K562 (cell line): ENCODE measurements around the gene SPTLC2. TPM values are rescaled to one million over a fixed set of nuclear protein-coding genes. Genes with fewer than 3 reads are reported as not detected.

Experiments
- ATAC-seq: fragments of 200-7000 bp; cut with Tn5 transposase; 3 replicates; pipeline ENCODE4 v1.9.1; 2020; ENCODE audit warnings: moderate library complexity
- BruUV-seq: library from RNA; stranded (reverse); fragments of 400-500 nt; replicated peaks from 2 replicates; lab custom pipeline; 2021; lab: Mats Ljungman, UMichigan
- CTCF ChIA-PET: fragments of 300-600 bp; formaldehyde crosslinking; extraction: SDS; loops from one replicate; lab custom pipeline; 2021; ENCODE audit warnings: low intra/inter-chr PET ratio; lab: Yijun Ruan, JAX
- POLR2A ChIA-PET: fragments of 300-600, 350-650 bp; sonication (Branson Sonifier 250); formaldehyde crosslinking; extraction: SDS; loops from one replicate; lab custom pipeline; 2021; ENCODE audit warnings: antibody characterized with exemption, inconsistent platforms; lab: Yijun Ruan, JAX
- DNase-seq, 4 experiments: peaks; one replicate each; pipeline versions ENCODE4 v3.0.0 to v3.0.0-alpha.2; 2011 to 2018; ENCODE audit warnings: low spot score in 3 of 4, mixed read lengths in 3 of 4; ENCODE audit errors: extremely low read depth in 1 of 4
- FAIRE-seq: peaks from 2 replicates; lab custom pipeline; 2011; peaks lifted over from hg19 to GRCh38; lab: Jason Lieb, UNC
- H2AFZ ChIP-seq: 2 replicates; pipeline ENCODE4 v1.6.0; 2011; ENCODE audit warnings: low read depth, low read length, control low read depth, inconsistent platforms
- H3K27ac ChIP-seq: fragments of 200-600 bp; 3 replicates; pipeline ENCODE4 v1.8.0; 2011; ENCODE audit warnings: low read depth, mild to moderate bottlenecking, control low read depth, inconsistent platforms, low read length, moderate library complexity, mixed read lengths; ENCODE audit errors: extremely low read depth
- H3K27me3 ChIP-seq, 2 experiments: fragments of 300-600 bp in 1 of 2; 2 replicates in 1 of 2; 3 replicates in 1 of 2; pipeline versions ENCODE4 v1.6.0 to v1.8.0; 2011; ENCODE audit warnings: inconsistent platforms in 2 of 2, low read length in 2 of 2, mild to moderate bottlenecking in 1 of 2, mixed read lengths in 1 of 2, moderate library complexity in 1 of 2; ENCODE audit not compliant: control insufficient read depth in 2 of 2, insufficient read depth in 2 of 2
- H3K36me3 ChIP-seq: fragments of 300-600 bp; 3 replicates; pipeline ENCODE4 v1.8.0; 2011; ENCODE audit warnings: mild to moderate bottlenecking, low read length, inconsistent platforms; ENCODE audit not compliant: control insufficient read depth, insufficient read depth
- H3K4me1 ChIP-seq, 2 experiments: fragments of 200-600 bp in 1 of 2; replicated peaks in 1 of 2; 2 replicates in 1 of 2; 3 replicates in 1 of 2; pipeline versions ENCODE4 v1.5.1 to v1.8.0; 2011; ENCODE audit warnings: inconsistent platforms in 2 of 2, low read length in 2 of 2, mild to moderate bottlenecking in 1 of 2, mixed read lengths in 1 of 2, moderate library complexity in 1 of 2; ENCODE audit not compliant: control insufficient read depth in 2 of 2, insufficient read depth in 2 of 2
- H3K4me2 ChIP-seq: 2 replicates; pipeline ENCODE4 v1.6.1; 2011; ENCODE audit warnings: low read length, control low read depth, inconsistent platforms, mixed read lengths; ENCODE audit not compliant: insufficient read depth
- H3K4me3 ChIP-seq: fragments of 200-600 bp; sonication (generic), shearing (Covaris generic); 2 replicates; pipeline ENCODE4 v1.5.1; 2016; ENCODE audit warnings: control low read depth, inconsistent platforms
- H3K79me2 ChIP-seq: fragments of 200-600 bp; 3 replicates; pipeline ENCODE4 v1.8.0; 2011; ENCODE audit warnings: low read length, inconsistent platforms; ENCODE audit not compliant: control insufficient read depth, insufficient read depth
- H3K9ac ChIP-seq, 2 experiments: 2 replicates each; pipeline versions ENCODE4 v1.6.0 to v1.6.1; 2011; ENCODE audit warnings: low read depth in 2 of 2, low read length in 2 of 2, control low read depth in 1 of 2, inconsistent platforms in 1 of 2, mild to moderate bottlenecking in 1 of 2, mixed read lengths in 1 of 2; ENCODE audit not compliant: insufficient read depth in 1 of 2
- H3K9me1 ChIP-seq: one replicate; pipeline ENCODE4 v1.6.0; 2011; ENCODE audit warnings: inconsistent platforms, mild to moderate bottlenecking, low read length, moderate library complexity; ENCODE audit not compliant: control insufficient read depth, insufficient read depth
- H3K9me3 ChIP-seq: replicated peaks from 2 replicates; pipeline ENCODE4 v1.5.1; 2011; ENCODE audit warnings: low read depth, low read length, inconsistent platforms; ENCODE audit not compliant: control insufficient read depth, insufficient read depth
- H4K20me1 ChIP-seq: replicated peaks from 2 replicates; pipeline ENCODE4 v1.6.1; 2011; ENCODE audit warnings: low read length, inconsistent platforms, mixed read lengths; ENCODE audit not compliant: control insufficient read depth, insufficient read depth
- ADNP ChIP-seq: fragments of 200-800 bp; sonication (Bioruptor generic); IDR thresholded peaks from 2 replicates; pipeline ENCODE4 v1.6.1; 2016; ENCODE audit warnings: missing genetic modification characterization, missing compliant biosample characterization
- CBX1 ChIP-seq: sonication (generic); IDR thresholded peaks from 2 replicates; pipeline ENCODE4 v1.6.1; 2016; ENCODE audit warnings: antibody characterized with exemption, low read depth, mild to moderate bottlenecking
- DPF2 ChIP-seq: fragments of 450-650 bp; IDR thresholded peaks from 2 replicates; pipeline ENCODE4 v1.6.1; 2016
- EZH2 ChIP-seq: IDR thresholded peaks from 2 replicates; pipeline ENCODE4 v1.6.1; 2012; ENCODE audit warnings: low read depth, mild to moderate bottlenecking, inconsistent platforms, low read length, borderline replicate concordance
- FOXA1 ChIP-seq: fragments of 450-650 bp; IDR thresholded peaks from 2 replicates; pipeline ENCODE4 v1.6.1; 2016; ENCODE audit warnings: mild to moderate bottlenecking, borderline replicate concordance
- JUNB ChIP-seq: fragments of 450-650 bp; formaldehyde crosslinking; conservative IDR thresholded peaks from 2 replicates; pipeline ENCODE4 v1.4.0; 2020; ENCODE audit warnings: mild to moderate bottlenecking
- NCOR1 ChIP-seq: fragments of 450-650 bp; IDR thresholded peaks from 2 replicates; pipeline ENCODE4 v1.6.1; 2016; ENCODE audit warnings: mild to moderate bottlenecking, moderate library complexity
- RBM15 ChIP-seq: fragments of 200-400 bp; formaldehyde crosslinking; IDR thresholded peaks from 2 replicates; pipeline ENCODE4 v1.6.1; 2018; ENCODE audit warnings: mild to moderate bottlenecking, low read length, moderate library complexity; ENCODE audit not compliant: insufficient read depth
- SFPQ ChIP-seq: fragments of 200-400 bp; formaldehyde crosslinking; IDR thresholded peaks from 2 replicates; pipeline ENCODE4 v1.6.1; 2017; ENCODE audit warnings: mild to moderate bottlenecking, low read depth, low read length, moderate library complexity
- SNRNP70 ChIP-seq: fragments of 200-400 bp; formaldehyde crosslinking; optimal IDR thresholded peaks from 2 replicates; pipeline ENCODE3; 2017; ENCODE audit warnings: low read depth, low read length
- SPI1 ChIP-seq: IDR thresholded peaks from 2 replicates; pipeline ENCODE4 v1.6.1; 2011; ENCODE audit warnings: low read depth, low read length, control low read depth, borderline replicate concordance
- ZNF263 ChIP-seq: sonication (generic); formaldehyde crosslinking; IDR thresholded peaks from 2 replicates; pipeline ENCODE4 v1.8.0; 2022; ENCODE audit warnings: mild to moderate bottlenecking, missing genetic modification reagents, borderline replicate concordance
- ZNF830 ChIP-seq: fragments of 250-450 bp; sonication (Bioruptor Pico); IDR thresholded peaks from 2 replicates; pipeline ENCODE4 v1.5.0; 2021; ENCODE audit warnings: mild to moderate bottlenecking
- WGBS: fragments of 100-300 bp; shearing (Covaris generic); methylation state at CpG from one replicate; pipeline ENCODE4 v1.1.6; 2016; ENCODE audit warnings: low coverage, mixed read lengths; ENCODE audit not compliant: insufficient coverage; ENCODE audit errors: missing lambda C conversion rate; 5-methylcytosine and 5-hydroxymethylcytosine counted together
- in situ Hi-C: fragments of 300-500 bp; cut with MboI; formaldehyde crosslinking; loops from 4 replicates; pipeline ENCODE4 v1.15.0; 2018; ENCODE audit warnings: inconsistent platforms, mixed read lengths
- intact Hi-C: fragments of 100-400 bp; cut with micrococcal nuclease; formaldehyde crosslinking; loops from 2 replicates; pipeline ENCODE4 v1.14.2; 2022
- polyA plus RNA-seq, 8 experiments: library from polyadenylated mRNA; depleted of rRNA in 4 of 8; stranded (reverse) in 5 of 8; unstranded in 3 of 8; fragments of >200 nt; fragmentation: Nextera tagmentation in 2 of 8; fragmentation: Illumina TruSeq in 1 of 8; extraction: Ambion mirVana in 2 of 8; extraction: Trizol in 1 of 8; gene quantifications; 2 replicates each; pipeline versions ENCODE4 v1.2.1 to v1.2.3, GENCODE V29; 2011 to 2014; ENCODE audit warnings: inconsistent platforms in 1 of 8, missing spikeins in 1 of 8
- total RNA-seq, 7 experiments: library from RNA; depleted of rRNA in 6 of 7; stranded (reverse); fragments of >200 nt in 6 of 7; fragmentation: Illumina TruSeq in 2 of 7; extraction: Trizol in 2 of 7; gene quantifications; 2 replicates each; pipeline versions ENCODE4 v1.2.1 to v1.2.3, GENCODE V29; 2011 to 2021; ENCODE audit warnings: low replicate concordance in 1 of 7
- TF ChIP-seq, protein P1 (sequence below): sonication (generic); formaldehyde crosslinking; IDR thresholded peaks from 2 replicates; pipeline ENCODE4 v1.8.1; 2023; ENCODE audit warnings: mild to moderate bottlenecking, missing genetic modification reagents
- TF ChIP-seq, protein P2 (sequence below), 2 experiments: IDR thresholded peaks in 1 of 2; conservative IDR thresholded peaks in 1 of 2; 2 replicates each; pipeline ENCODE4 v1.6.1; 2016; ENCODE audit warnings: low read depth in 2 of 2, mild to moderate bottlenecking in 1 of 2, missing compliant biosample characterization in 1 of 2, missing genetic modification characterization in 1 of 2, moderate library complexity in 1 of 2

SPTLC2 gene
- total and polyA plus RNA-seq, 9 of the 15 experiments (the other 6 are each of a cell fraction or from before 2014, with no cell fraction given) = 4.5 to 30.4 (median 14.0) TPM

GRCh38 chr14:77482422-77482821, 134.0 kb downstream of the SPTLC2 start:
- H3K36me3 ChIP-seq = no peaks in the 10 kb centered on the region
- BruUV-seq = no TSS peak
- FAIRE-seq (no peak), DNase-seq (no peak), ATAC-seq (no peak)
- CTCF ChIA-PET = no interaction called here
- no peaks in the 10 kb centered on the region for H4K20me1 ChIP-seq
- intact Hi-C loops (no loop called here), in situ Hi-C loops (no loop called here)
- H3K9ac ChIP-seq = no peak overlapping the region
- H3K4me3 ChIP-seq = no peak overlapping the region
- no peaks in the 10 kb centered on the region for H3K9me3 ChIP-seq
- WGBS = 70% methylated on average over 2 of the region's 8 CpGs
- H3K27me3 ChIP-seq = peaks cover 2 to 16% of the 10 kb centered on the region in 2 experiments; a peak in 2 of 5 replicates
- H3K9me1 ChIP-seq = no peaks in the 10 kb centered on the region
- POLR2A ChIA-PET = interaction anchor here (1.0 kb wide), 1 partner anchor 8 kb away, joined by 3 read pairs; no protein-coding TSS in a partner anchor
- no peak overlapping the region for H3K27ac ChIP-seq
- H3K79me2 ChIP-seq = no peaks in the 10 kb centered on the region
- H3K4me1 ChIP-seq = no peaks in the 10 kb centered on the region; a peak in 1 of 5 replicates
- no peak overlapping the region for H2AFZ ChIP-seq
- no peak overlapping the region for H3K4me2 ChIP-seq
- no peak for TF ChIP-seq ZNF263 (CRISPR knock-in tag)
- no peak for TF ChIP-seq NCOR1
- TF ChIP-seq, protein P1, sequence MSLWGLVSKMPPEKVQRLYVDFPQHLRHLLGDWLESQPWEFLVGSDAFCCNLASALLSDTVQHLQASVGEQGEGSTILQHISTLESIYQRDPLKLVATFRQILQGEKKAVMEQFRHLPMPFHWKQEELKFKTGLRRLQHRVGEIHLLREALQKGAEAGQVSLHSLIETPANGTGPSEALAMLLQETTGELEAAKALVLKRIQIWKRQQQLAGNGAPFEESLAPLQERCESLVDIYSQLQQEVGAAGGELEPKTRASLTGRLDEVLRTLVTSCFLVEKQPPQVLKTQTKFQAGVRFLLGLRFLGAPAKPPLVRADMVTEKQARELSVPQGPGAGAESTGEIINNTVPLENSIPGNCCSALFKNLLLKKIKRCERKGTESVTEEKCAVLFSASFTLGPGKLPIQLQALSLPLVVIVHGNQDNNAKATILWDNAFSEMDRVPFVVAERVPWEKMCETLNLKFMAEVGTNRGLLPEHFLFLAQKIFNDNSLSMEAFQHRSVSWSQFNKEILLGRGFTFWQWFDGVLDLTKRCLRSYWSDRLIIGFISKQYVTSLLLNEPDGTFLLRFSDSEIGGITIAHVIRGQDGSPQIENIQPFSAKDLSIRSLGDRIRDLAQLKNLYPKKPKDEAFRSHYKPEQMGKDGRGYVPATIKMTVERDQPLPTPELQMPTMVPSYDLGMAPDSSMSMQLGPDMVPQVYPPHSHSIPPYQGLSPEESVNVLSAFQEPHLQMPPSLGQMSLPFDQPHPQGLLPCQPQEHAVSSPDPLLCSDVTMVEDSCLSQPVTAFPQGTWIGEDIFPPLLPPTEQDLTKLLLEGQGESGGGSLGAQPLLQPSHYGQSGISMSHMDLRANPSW = no peak
- TF ChIP-seq CBX1 = no peak
- no peak for TF ChIP-seq JUNB
- TF ChIP-seq SFPQ = no peak
- no peak for TF ChIP-seq EZH2
- no peak for TF ChIP-seq SPI1
- no peak for TF ChIP-seq RBM15
- TF ChIP-seq ZNF830 (CRISPR knock-in tag) = no peak
- no peak for TF ChIP-seq DPF2
- TF ChIP-seq, protein P2, sequence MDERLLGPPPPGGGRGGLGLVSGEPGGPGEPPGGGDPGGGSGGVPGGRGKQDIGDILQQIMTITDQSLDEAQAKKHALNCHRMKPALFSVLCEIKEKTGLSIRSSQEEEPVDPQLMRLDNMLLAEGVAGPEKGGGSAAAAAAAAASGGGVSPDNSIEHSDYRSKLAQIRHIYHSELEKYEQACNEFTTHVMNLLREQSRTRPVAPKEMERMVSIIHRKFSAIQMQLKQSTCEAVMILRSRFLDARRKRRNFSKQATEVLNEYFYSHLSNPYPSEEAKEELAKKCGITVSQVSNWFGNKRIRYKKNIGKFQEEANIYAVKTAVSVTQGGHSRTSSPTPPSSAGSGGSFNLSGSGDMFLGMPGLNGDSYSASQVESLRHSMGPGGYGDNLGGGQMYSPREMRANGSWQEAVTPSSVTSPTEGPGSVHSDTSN (CRISPR knock-in tag; IDR thresholded peaks at IDR 0.05; ENCODE audit: low read depth) = no peak
- TF ChIP-seq, protein P2 (tag; conservative IDR thresholded peaks at IDR 0.05; ENCODE audit: low read depth) = no peak
- no peak for TF ChIP-seq SNRNP70
- no peak for TF ChIP-seq FOXA1
- TF ChIP-seq ADNP (tag) = no peak
